Activated B cell treated with CpG ODN at 0.5 μM for 24 hours (primary cell): ENCODE data around the gene LRRC8A. TPM values are rescaled to one million over a fixed set of nuclear protein-coding genes. Genes with fewer than 3 reads are reported as not detected.
A peak's percentile ranks its signal among the peaks of the same experiment; 100 is the strongest.

ENCODE experiments used
- ATAC-seq: fragments of 200-7000 bp; cut with Tn5 transposase; one replicate; pipeline ENCODE4 v1.10.0; 2021; ENCODE audit warnings: low read depth, mild to moderate bottlenecking, moderate library complexity
- CTCF ChIA-PET: fragments of 350-600 bp; sonication (Branson Sonifier 250); formaldehyde crosslinking; loops from one replicate; lab custom pipeline; 2021; ENCODE audit warnings: antibody characterized with exemption; lab: Charles Lee
- POLR2A ChIA-PET: fragments of 350-600 bp; sonication (Branson Sonifier 250); formaldehyde crosslinking; loops from one replicate; lab custom pipeline; 2021; ENCODE audit warnings: antibody characterized with exemption; lab: Charles Lee
- DNase-seq: peaks from one replicate; pipeline ENCODE4 v3.0.0; 2022
- H3K27ac Mint-ChIP-seq: one replicate; pipeline ENCODE4 v1.8.0; 2020; ENCODE audit warnings: mixed read lengths
- H3K27me3 Mint-ChIP-seq: one replicate; pipeline ENCODE4 v1.8.0; 2021; ENCODE audit warnings: mixed read lengths
- H3K36me3 Mint-ChIP-seq: one replicate; pipeline ENCODE4 v1.8.0; 2021; ENCODE audit warnings: low read depth, mixed read lengths
- H3K4me1 Mint-ChIP-seq: one replicate; pipeline ENCODE4 v1.8.0; 2021; ENCODE audit warnings: mixed read lengths
- H3K4me3 Mint-ChIP-seq: one replicate; pipeline ENCODE4 v1.8.0; 2020; ENCODE audit warnings: mild to moderate bottlenecking, mixed read lengths
- H3K9me3 Mint-ChIP-seq: one replicate; pipeline ENCODE4 v1.8.0; 2020; ENCODE audit warnings: mixed read lengths
- intact Hi-C: fragments of 100-400 bp; cut with micrococcal nuclease; formaldehyde crosslinking; loops from one replicate; pipeline ENCODE4 v1.15.1; 2024
- total RNA-seq: library from RNA; stranded (reverse); gene quantifications from 2 replicates; pipeline ENCODE4 v1.2.3, GENCODE V29; 2022
- TF ChIP-seq, protein P1 (sequence below): fragments of 200-600 bp; IDR thresholded peaks from one replicate; pipeline ENCODE4 v1.8.0; 2022; ENCODE audit warnings: antibody characterized with exemption, mild to moderate bottlenecking

LRRC8A gene
- total RNA-seq, 1 donor from 2014 or later = 10.4 TPM

DNA sequence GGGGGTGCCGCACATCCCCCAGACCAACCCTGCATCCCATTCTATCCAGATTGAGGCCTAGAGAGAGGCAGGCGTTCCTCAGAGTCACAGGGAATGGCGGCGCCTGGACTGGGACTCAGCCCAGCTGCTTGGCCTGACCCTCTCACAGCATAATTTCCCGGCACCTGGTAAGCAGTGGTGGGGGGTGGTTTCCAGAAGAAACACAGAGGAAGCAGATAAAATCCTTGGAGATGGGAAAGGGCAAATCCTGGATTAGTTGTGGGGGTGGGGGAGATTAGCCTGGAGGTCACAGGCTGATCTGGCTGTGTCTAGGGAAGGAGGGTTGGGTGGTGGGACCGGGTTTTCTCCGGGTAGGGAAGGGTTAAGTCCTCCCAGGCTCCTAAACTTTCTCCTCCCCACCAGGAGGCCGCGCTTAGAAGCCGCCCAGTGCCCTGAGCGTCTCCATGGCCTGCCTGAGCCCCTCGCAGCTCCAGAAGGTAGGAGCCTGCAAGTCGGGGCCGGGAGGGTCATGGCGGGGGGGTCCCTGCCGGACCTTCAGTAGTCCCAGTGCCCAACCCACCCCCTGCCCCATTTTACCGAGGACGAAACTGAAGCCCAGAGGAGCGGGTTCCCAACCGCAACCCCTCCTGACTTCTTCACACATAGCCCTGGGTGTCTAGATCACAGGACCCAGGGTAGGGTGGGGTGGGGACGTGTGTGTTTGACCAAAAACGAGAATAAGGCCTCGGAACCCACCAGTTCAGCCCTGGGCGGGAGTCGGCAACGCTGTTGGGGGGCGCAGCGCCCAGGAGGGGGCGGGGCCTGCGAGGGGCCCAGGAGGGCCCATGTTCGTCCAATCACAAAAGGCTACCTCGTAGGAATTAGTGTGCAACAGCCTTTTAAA is 40.2 kb downstream of the LRRC8A start:
- peak; percentile 37 for ATAC-seq
- intact Hi-C loops = no loop called here
- ChIA-PET POLR2A (interaction anchor here (0.6 to 1.2 kb wide), 3 partner anchors 16 to 370 kb away, joined by 3 to 9 read pairs (median 3); no protein-coding TSS in a partner anchor), CTCF (no interaction called here)
- H3K9me3 Mint-ChIP-seq = no peaks in the 10 kb centered on the region
- peaks cover 4% of the 10 kb centered on the region for H3K4me1 Mint-ChIP-seq
- DNase-seq = no peak
- TF ChIP-seq, protein P1, sequence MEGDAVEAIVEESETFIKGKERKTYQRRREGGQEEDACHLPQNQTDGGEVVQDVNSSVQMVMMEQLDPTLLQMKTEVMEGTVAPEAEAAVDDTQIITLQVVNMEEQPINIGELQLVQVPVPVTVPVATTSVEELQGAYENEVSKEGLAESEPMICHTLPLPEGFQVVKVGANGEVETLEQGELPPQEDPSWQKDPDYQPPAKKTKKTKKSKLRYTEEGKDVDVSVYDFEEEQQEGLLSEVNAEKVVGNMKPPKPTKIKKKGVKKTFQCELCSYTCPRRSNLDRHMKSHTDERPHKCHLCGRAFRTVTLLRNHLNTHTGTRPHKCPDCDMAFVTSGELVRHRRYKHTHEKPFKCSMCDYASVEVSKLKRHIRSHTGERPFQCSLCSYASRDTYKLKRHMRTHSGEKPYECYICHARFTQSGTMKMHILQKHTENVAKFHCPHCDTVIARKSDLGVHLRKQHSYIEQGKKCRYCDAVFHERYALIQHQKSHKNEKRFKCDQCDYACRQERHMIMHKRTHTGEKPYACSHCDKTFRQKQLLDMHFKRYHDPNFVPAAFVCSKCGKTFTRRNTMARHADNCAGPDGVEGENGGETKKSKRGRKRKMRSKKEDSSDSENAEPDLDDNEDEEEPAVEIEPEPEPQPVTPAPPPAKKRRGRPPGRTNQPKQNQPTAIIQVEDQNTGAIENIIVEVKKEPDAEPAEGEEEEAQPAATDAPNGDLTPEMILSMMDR = no peak
- no peak overlapping the region for H3K4me3 Mint-ChIP-seq
- H3K27me3 Mint-ChIP-seq = no peaks in the 10 kb centered on the region
- peaks cover 16% of the 10 kb centered on the region for H3K36me3 Mint-ChIP-seq
- H3K27ac Mint-ChIP-seq = no peak overlapping the region

DNA sequence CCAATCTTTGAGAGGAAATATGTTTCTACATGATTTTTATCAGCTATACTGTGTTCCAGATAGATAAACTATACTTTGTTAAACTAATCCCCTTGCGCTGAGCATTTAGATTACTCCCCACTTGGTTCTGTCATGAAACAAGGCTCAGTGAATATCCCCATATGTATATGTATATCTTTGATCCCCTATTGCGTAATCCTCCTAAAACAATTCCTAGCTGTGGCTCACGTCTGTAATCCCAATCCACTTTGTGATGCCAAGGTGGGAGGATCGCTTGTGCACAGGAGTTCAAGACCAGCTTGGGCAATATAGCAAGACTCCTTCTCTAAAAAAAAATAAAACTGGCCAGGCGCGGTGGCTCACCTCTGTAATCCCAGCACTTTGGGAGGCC is 41.6 kb downstream of the LRRC8A start:
- POLR2A ChIA-PET = no interaction called here
- H3K27ac Mint-ChIP-seq = no peak overlapping the region
- intact Hi-C loops = no loop called here
- DNase-seq = no peak
- H3K4me1 Mint-ChIP-seq = peaks cover 9% of the 10 kb centered on the region
- TF ChIP-seq, protein P1 = no peak
- no peaks in the 10 kb centered on the region for H3K9me3 Mint-ChIP-seq
- H3K36me3 Mint-ChIP-seq = peaks cover 4% of the 10 kb centered on the region
- H3K4me3 Mint-ChIP-seq = no peak overlapping the region
- CTCF ChIA-PET = no interaction called here
- no peak for ATAC-seq
- H3K27me3 Mint-ChIP-seq = no peaks in the 10 kb centered on the region

DNA sequence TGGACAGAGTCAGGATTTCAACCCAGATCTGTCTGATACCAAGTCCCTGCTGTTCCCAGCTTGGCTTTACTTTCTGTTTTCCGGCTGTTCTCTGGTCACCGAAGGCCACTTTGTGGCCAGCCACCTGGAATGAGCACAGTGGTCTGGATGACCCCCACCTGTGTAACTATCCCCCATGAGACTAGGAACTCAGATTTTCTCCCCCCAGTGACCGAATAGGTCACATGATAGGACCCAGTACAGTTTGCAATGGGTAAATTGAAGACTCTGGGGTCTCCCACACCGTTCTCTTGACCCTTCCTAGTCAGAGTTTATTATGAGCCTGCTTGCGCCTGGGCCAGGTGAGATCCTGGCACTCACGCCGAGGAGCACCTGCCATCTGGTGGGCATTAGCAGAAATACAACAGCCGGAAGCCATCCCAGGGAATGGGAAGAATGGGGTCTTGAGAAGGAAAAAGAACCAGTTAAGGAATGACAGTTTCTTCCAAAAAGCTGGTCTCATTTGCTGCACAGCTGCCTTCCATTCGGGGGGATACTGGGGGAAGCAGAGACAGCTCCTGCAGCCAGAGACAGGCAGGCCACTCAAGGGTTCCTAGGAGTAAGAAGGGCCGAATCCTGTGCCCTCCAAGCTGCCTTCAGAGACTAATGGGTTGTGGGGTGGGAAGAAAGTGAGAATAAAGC is 45.9 kb downstream of the LRRC8A start:
- CTCF ChIA-PET = interaction anchor here (0.7 to 4.8 kb wide), 19 partner anchors 8 to 294 kb away, joined by 3 to 69 read pairs (median 5); partner anchors contain the start of genes ENDOG, KYAT1, LRRC8A and PKN3
- H3K36me3 Mint-ChIP-seq = no peaks in the 10 kb centered on the region
- intact Hi-C loops = loop anchor here (1.0 to 5.0 kb wide), 4 partner anchors 46 to 631 kb away; partner anchors contain the start of genes KYAT1 and LRRC8A
- H3K4me3 Mint-ChIP-seq = no peak overlapping the region
- DNase-seq = peak; percentile 30
- POLR2A ChIA-PET = interaction anchor here (0.5 to 0.8 kb wide), 5 partner anchors 12 to 397 kb away, joined by 3 to 4 read pairs (median 3); no protein-coding TSS in a partner anchor
- TF ChIP-seq, protein P1 = peak; percentile 90
- no peak overlapping the region for H3K27ac Mint-ChIP-seq
- no peaks in the 10 kb centered on the region for H3K27me3 Mint-ChIP-seq
- peaks cover 5% of the 10 kb centered on the region for H3K4me1 Mint-ChIP-seq
- ATAC-seq = peak; percentile 86
- H3K9me3 Mint-ChIP-seq = no peaks in the 10 kb centered on the region

DNA sequence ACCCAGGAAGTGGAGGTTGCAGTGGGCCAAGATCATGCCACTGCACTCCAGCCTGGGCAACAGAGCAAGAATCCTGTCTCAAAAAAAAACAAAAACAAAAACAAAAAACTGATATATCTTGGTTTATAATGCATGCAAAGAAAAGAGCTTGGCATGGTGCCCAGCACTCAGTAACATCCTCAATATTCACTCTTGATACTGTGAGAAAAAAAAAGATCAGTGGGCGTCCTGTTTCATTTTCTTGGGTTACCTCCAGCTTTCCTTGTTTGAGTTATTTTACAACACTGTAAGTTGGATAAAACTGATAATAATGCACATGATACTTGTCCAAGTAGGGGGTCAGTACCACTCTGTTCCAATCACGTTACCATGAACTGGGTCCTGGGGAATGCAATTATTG is 46.7 kb downstream of the LRRC8A start:
- ATAC-seq (no peak), DNase-seq (no peak)
- TF ChIP-seq, protein P1 = no peak
- CTCF ChIA-PET = interaction anchor here (0.6 to 4.8 kb wide), 22 partner anchors 9 to 294 kb away, joined by 3 to 69 read pairs (median 4); partner anchors contain the start of genes ENDOG, KYAT1, LRRC8A and PKN3
- no peaks in the 10 kb centered on the region for H3K27me3 Mint-ChIP-seq
- no peaks in the 10 kb centered on the region for H3K36me3 Mint-ChIP-seq
- intact Hi-C loops = loop anchor here (1.0 to 5.0 kb wide), 4 partner anchors 46 to 631 kb away; partner anchors contain the start of genes KYAT1 and LRRC8A
- no peaks in the 10 kb centered on the region for H3K9me3 Mint-ChIP-seq
- POLR2A ChIA-PET = interaction anchor here (0.5 kb wide), 1 partner anchor 246 kb away, joined by 3 read pairs; no protein-coding TSS in a partner anchor
- H3K27ac Mint-ChIP-seq = no peak overlapping the region
- no peak overlapping the region for H3K4me3 Mint-ChIP-seq
- peaks cover 5% of the 10 kb centered on the region for H3K4me1 Mint-ChIP-seq
